CD8-positive, alpha-beta memory T cell (primary cell): ENCODE results near the gene FAM131B. TPM values are rescaled to one million over a fixed set of nuclear protein-coding genes. Genes with fewer than 3 reads are reported as not detected.

Source experiments
- CTCF ChIA-PET: fragments of 350-600 bp; sonication (Branson Sonifier 250); formaldehyde crosslinking; loops from one replicate; lab custom pipeline; 2021; ENCODE audit warnings: antibody characterized with exemption; lab: Charles Lee
- POLR2A ChIA-PET: fragments of 350-600 bp; sonication (Branson Sonifier 250); formaldehyde crosslinking; loops from one replicate; lab custom pipeline; 2021; ENCODE audit warnings: antibody characterized with exemption; lab: Charles Lee
- DNase-seq, 5 donors: peaks; one replicate each; pipeline versions ENCODE4 v3.0.0 to v3.0.0-alpha.2; 2020 to 2022; ENCODE audit warnings: mixed read lengths in 1 of 5
- H3K27ac ChIP-seq: one replicate; pipeline ENCODE4 v1.7.0; 2013; ENCODE audit warnings: low read depth, mild to moderate bottlenecking, low read length, moderate library complexity
- H3K27me3 ChIP-seq: 2 replicates; pipeline ENCODE4 v1.7.0; 2013; ENCODE audit warnings: low read length, mild to moderate bottlenecking; ENCODE audit not compliant: insufficient read depth, poor library complexity, severe bottlenecking
- H3K36me3 ChIP-seq: 2 replicates; pipeline ENCODE4 v1.7.0; 2013; ENCODE audit warnings: mild to moderate bottlenecking, low read length, moderate library complexity; ENCODE audit not compliant: insufficient read depth
- H3K4me1 ChIP-seq: 2 replicates; pipeline ENCODE4 v1.7.0; 2013; ENCODE audit warnings: mild to moderate bottlenecking, low read length, moderate library complexity; ENCODE audit not compliant: insufficient read depth
- H3K4me3 ChIP-seq: 2 replicates; pipeline ENCODE4 v1.7.0; 2013; ENCODE audit warnings: mild to moderate bottlenecking, low read length
- H3K9me3 ChIP-seq: 2 replicates; pipeline ENCODE4 v1.7.0; 2013; ENCODE audit warnings: mild to moderate bottlenecking, low read length
- H3K27ac Mint-ChIP-seq, 8 donors: one replicate each; pipeline ENCODE4 v1.8.0; 2020 to 2021; ENCODE audit warnings: mixed read lengths in 8 of 8, mild to moderate bottlenecking in 6 of 8, inconsistent platforms in 3 of 8, moderate library complexity in 3 of 8
- H3K27me3 Mint-ChIP-seq, 2 donors: one replicate each; pipeline ENCODE4 v1.8.0; 2020 to 2021; ENCODE audit warnings: mixed read lengths in 2 of 2, mild to moderate bottlenecking in 1 of 2, moderate library complexity in 1 of 2
- H3K36me3 Mint-ChIP-seq, 3 donors: one replicate each; pipeline ENCODE4 v1.8.0; 2020 to 2021; ENCODE audit warnings: mixed read lengths in 3 of 3, inconsistent platforms in 1 of 3, mild to moderate bottlenecking in 1 of 3
- H3K4me1 Mint-ChIP-seq, 3 donors: one replicate each; pipeline ENCODE4 v1.8.0; 2020 to 2021; ENCODE audit warnings: mixed read lengths in 3 of 3, inconsistent platforms in 1 of 3, mild to moderate bottlenecking in 1 of 3
- H3K4me3 Mint-ChIP-seq, 7 donors: one replicate each; pipeline ENCODE4 v1.8.0; 2020 to 2021; ENCODE audit warnings: mixed read lengths in 7 of 7, mild to moderate bottlenecking in 6 of 7, moderate library complexity in 4 of 7, inconsistent platforms in 2 of 7
- H3K9me3 Mint-ChIP-seq, 5 donors: one replicate each; pipeline ENCODE4 v1.8.0; 2020 to 2022; ENCODE audit warnings: mixed read lengths in 5 of 5, mild to moderate bottlenecking in 3 of 5, moderate library complexity in 2 of 5, inconsistent platforms in 1 of 5
- polyA plus RNA-seq: library from polyadenylated mRNA; unstranded; fragments of 300-500 nt; fragmentation: Illumina TruSeq; gene quantifications from one replicate; pipeline ENCODE4 v1.2.3, GENCODE V29; 2021
- total RNA-seq, 2 experiments: library from RNA; stranded (reverse); gene quantifications; one replicate each; pipeline ENCODE4 v1.2.3, GENCODE V29; 2021

The FAM131B gene
- total and polyA plus RNA-seq, 3 experiments from 2014 or later, result 1.6 to 2.8 (median 2.4) TPM

- peak overlapping the region in 3 of 8 donors; percentile 39 to 66 (median 52) for H3K27ac Mint-ChIP-seq
- POLR2A ChIA-PET, result no interaction called here
Measured at GRCh38 chr7:143359771-143360353, 2.7 kb downstream of the FAM131B start.

DNA sequence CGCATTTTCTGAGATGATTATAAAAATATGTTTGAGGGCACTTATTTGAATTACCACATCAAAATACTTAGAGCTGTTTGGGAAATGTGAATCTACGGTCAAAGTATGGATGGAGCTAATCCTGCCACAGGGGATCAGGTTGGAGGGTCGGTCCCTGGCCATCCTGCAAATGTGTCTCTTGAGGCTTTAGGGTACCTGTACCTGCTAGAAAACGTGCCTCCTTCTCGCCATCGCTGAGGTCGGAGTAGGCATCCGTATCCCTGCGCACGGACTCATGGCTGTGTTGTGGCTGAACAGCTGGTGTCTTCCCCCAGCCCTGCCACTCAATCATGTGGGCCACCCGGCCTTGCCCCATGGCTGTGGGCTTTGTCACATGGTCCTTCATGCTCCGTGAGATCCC is 3.9 kb downstream of the FAM131B start:
- no peak overlapping the region for H3K4me3 ChIP-seq
- Mint-ChIP-seq H3K27ac (peak overlapping the region in 1 of 8 donors; percentile 32), H3K4me3 (peak overlapping the region in 1 of 7 donors; percentile 25), H3K27me3 (peaks cover 7 to 10% of the 10 kb centered on the region in 2 donors), H3K36me3 (no peaks in the 10 kb centered on the region), H3K9me3 (no peaks in the 10 kb centered on the region), H3K4me1 (peaks cover 10 to 15% (median 11%) of the 10 kb centered on the region in 3 donors)
- no peak overlapping the region for H3K27ac ChIP-seq
- ChIA-PET CTCF (interaction anchor here (1.2 to 3.1 kb wide), 3 partner anchors 10 to 22 kb away, joined by 3 to 12 read pairs (median 11); partner anchors contain the start of gene ZYX), POLR2A (no interaction called here)
- H3K36me3 ChIP-seq, result no peaks in the 10 kb centered on the region
- DNase-seq, result no peak
- no peaks in the 10 kb centered on the region for H3K9me3 ChIP-seq
- H3K4me1 ChIP-seq, result peaks cover 7% of the 10 kb centered on the region
- peaks cover 8% of the 10 kb centered on the region for H3K27me3 ChIP-seq

More at GRCh38 chr7:143359771-143360353, 2.7 kb downstream of the FAM131B start:
- Mint-ChIP-seq H3K36me3 (no peaks in the 10 kb centered on the region), H3K4me3 (peak overlapping the region in 6 of 7 donors; percentile 37 to 91 (median 80)), H3K9me3 (no peaks in the 10 kb centered on the region), H3K4me1 (peaks cover 10 to 16% (median 11%) of the 10 kb centered on the region in 3 donors), H3K27me3 (peaks cover 14 to 19% of the 10 kb centered on the region in 2 donors)
- DNase-seq, result no peak
- peaks cover 20% of the 10 kb centered on the region for H3K27me3 ChIP-seq
- no peak overlapping the region for H3K27ac ChIP-seq
- peaks cover 7% of the 10 kb centered on the region for H3K4me1 ChIP-seq
- CTCF ChIA-PET, result interaction anchor here (0.8 to 3.4 kb wide), 6 partner anchors 12 to 119 kb away, joined by 3 to 12 read pairs (median 4); no protein-coding TSS in a partner anchor
- no peak overlapping the region for H3K4me3 ChIP-seq
- no peaks in the 10 kb centered on the region for H3K36me3 ChIP-seq
- H3K9me3 ChIP-seq, result no peaks in the 10 kb centered on the region

DNA sequence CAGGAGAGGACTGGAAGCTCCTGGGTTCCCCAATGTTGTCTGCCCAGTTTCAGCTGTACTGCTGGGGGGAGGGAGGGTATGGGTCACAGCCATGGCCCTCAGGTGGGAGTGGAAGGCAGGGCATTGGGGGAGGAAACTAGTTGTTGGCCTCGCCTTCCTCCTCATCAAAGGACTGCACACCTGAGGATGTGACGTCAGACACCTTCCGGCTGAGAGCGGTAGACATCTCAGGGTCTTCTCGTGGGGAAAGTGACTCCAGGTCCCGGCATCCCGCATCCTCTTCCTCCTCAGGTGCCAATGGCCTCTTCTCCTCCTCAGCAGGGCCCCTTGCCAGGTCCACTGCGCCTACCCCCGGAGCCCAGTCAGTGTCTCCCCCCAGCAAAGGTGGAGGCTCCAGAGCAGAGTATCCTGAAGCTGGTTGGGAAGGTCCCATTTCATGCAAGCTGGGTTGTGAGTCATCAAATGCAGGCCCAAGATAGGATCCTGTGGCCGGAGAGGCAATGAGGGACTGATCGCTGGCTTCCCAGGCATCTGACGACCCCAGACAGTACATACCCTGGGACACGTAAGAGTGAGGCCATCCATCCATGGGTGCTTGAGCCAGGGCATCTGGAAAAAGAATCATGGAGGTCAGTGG is 6.0 kb downstream of the FAM131B start:
- H3K27ac Mint-ChIP-seq, result peak overlapping the region in 2 of 8 donors; percentile 47 to 76

DNA sequence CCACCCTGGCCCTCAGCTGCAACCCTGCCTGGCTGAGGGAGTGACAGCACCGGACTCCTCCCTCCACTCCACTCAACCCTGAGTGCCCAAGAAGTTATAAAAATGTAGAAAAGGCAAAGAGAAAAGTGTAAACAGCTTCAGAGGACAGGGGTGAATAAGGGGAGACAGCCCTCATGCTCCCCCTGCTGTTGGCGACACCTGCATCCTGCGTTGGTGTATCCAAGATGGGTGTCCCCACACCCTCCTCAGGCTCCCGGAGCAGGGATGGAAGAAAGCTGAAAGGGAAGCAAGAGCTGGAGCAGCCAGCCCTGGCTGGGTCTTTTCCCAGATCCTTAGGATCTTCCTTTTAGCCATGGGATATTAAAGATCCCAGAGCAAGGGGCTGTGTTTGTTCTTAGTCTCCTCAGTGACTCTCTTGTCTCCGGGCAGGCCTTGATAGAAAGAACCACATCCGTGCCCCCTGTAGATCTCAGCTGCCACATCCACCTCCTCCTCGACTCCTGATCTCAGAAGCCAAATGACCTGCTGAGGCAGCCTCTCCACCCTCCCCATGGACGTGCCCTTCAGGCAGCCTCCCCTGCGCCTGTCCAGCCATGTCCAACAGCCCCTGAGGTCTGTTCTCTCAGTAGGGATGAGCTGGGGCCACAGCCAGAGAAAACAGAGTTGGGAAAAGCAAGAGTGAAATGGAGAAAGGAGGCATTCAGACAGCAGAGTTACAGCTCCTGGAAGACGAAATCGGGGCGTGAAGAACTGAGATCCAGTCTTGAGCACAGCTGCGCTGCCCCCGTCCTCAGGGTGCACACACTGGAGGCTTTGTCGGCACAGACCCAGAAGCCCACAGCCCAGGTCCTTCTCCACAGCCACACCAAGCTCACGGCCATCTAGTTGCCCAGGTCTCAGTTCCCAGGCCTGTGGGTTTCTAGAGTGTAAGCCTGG is 6.8 kb downstream of the FAM131B start:
- no peaks in the 10 kb centered on the region for H3K36me3 Mint-ChIP-seq
- ChIA-PET CTCF (interaction anchor here (1.0 to 3.1 kb wide), 6 partner anchors 10 to 115 kb away, joined by 3 to 11 read pairs (median 5); partner anchors contain the start of gene ZYX), POLR2A (interaction anchor here (1.0 kb wide), 1 partner anchor 20 kb away, joined by 4 read pairs; no protein-coding TSS in a partner anchor)
- H3K27me3 Mint-ChIP-seq, result peaks cover 5 to 6% of the 10 kb centered on the region in 2 donors
- peaks cover 3 to 10% (median 5%) of the 10 kb centered on the region in 3 donors for H3K4me1 Mint-ChIP-seq
- no peak overlapping the region for H3K27ac ChIP-seq
- H3K36me3 ChIP-seq, result no peaks in the 10 kb centered on the region
- H3K4me3 Mint-ChIP-seq, result no peak overlapping the region
- H3K4me3 ChIP-seq, result no peak overlapping the region
- no peak for DNase-seq
- no peaks in the 10 kb centered on the region for H3K27me3 ChIP-seq
- H3K27ac Mint-ChIP-seq, result peak overlapping the region in 1 of 8 donors; percentile 60
- no peaks in the 10 kb centered on the region for H3K4me1 ChIP-seq
- no peaks in the 10 kb centered on the region for H3K9me3 Mint-ChIP-seq
- H3K9me3 ChIP-seq, result no peaks in the 10 kb centered on the region

More for the DNA sequence above, 6.0 kb downstream of the FAM131B start:
- CTCF ChIA-PET, result interaction anchor here (1.1 to 3.1 kb wide), 5 partner anchors 11 to 116 kb away, joined by 3 to 11 read pairs (median 6); partner anchors contain the start of gene ZYX
- peak overlapping the region in 1 of 7 donors; percentile 66 for H3K4me3 Mint-ChIP-seq
- H3K27me3 ChIP-seq, result no peaks in the 10 kb centered on the region
- H3K36me3 Mint-ChIP-seq, result no peaks in the 10 kb centered on the region
- no peaks in the 10 kb centered on the region for H3K9me3 Mint-ChIP-seq
- H3K27me3 Mint-ChIP-seq, result peaks cover 5 to 8% of the 10 kb centered on the region in 2 donors
- POLR2A ChIA-PET, result no interaction called here
- DNase-seq, result no peak
- no peaks in the 10 kb centered on the region for H3K9me3 ChIP-seq
- H3K4me1 Mint-ChIP-seq, result peaks cover 3 to 10% (median 5%) of the 10 kb centered on the region in 3 donors
- no peaks in the 10 kb centered on the region for H3K36me3 ChIP-seq
- no peak overlapping the region for H3K4me3 ChIP-seq
- no peak overlapping the region for H3K27ac ChIP-seq
- H3K4me1 ChIP-seq, result no peaks in the 10 kb centered on the region

DNA sequence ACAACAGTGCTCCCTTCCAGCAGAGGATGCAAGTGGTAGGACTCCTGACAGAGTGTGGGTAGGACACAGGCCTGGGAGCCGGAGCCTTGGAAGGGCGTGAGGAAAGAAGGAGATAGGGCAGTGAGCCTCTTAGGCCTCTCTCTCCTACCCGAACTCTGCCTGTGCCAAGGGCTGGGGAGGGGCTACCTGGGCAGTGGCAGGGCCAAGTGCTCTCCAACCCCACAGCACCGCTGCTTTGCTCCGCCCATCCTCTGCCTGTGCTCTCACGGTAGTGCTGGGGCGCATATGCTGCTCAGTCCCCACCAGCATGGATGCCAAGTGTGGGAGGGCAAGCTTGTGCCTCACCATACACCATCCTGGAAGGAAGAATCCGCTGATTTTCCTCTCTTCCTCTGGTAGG is 7.5 kb downstream of the FAM131B start:
- Mint-ChIP-seq H3K27ac (peak overlapping the region in 1 of 8 donors; percentile 60), H3K4me1 (peaks cover 0 to 5% (median 0%) of the 10 kb centered on the region in 3 donors), H3K9me3 (no peaks in the 10 kb centered on the region), H3K4me3 (no peak overlapping the region), H3K36me3 (no peaks in the 10 kb centered on the region), H3K27me3 (peaks cover 3 to 5% of the 10 kb centered on the region in 2 donors)
- Histone ChIP-seq H3K27ac (no peak overlapping the region), H3K27me3 (no peaks in the 10 kb centered on the region), H3K9me3 (no peaks in the 10 kb centered on the region), H3K36me3 (no peaks in the 10 kb centered on the region), H3K4me3 (no peak overlapping the region), H3K4me1 (no peaks in the 10 kb centered on the region)
- CTCF ChIA-PET, result interaction anchor here (1.0 to 2.4 kb wide), 4 partner anchors 10 to 115 kb away, joined by 3 to 9 read pairs (median 5); no protein-coding TSS in a partner anchor
- POLR2A ChIA-PET, result interaction anchor here (1.0 kb wide), 1 partner anchor 21 kb away, joined by 4 read pairs; no protein-coding TSS in a partner anchor
- no peak for DNase-seq

DNA sequence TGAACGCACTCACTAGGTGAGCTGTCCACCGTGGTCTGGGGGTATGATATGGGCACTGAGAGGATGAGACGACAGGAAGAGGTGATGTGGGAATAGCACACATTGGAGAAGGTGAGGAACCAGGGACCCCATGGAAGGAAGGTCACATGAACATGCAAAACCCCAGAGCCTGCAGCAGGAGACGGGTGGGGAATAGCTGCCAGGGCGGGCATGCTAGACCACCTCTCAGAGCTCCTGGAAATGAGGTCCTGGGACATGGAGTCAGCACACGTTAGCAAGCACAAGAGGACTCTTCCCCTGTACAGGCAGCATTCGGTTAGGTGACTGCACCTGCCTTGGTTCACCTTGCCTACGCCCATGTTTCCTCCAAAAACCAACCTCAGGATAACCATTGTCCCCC is 8.1 kb downstream of the FAM131B start:
- no peak overlapping the region for H3K27ac Mint-ChIP-seq
- Histone ChIP-seq H3K27ac (no peak overlapping the region), H3K36me3 (no peaks in the 10 kb centered on the region), H3K9me3 (no peaks in the 10 kb centered on the region), H3K4me3 (no peak overlapping the region), H3K27me3 (no peaks in the 10 kb centered on the region), H3K4me1 (no peaks in the 10 kb centered on the region)
- no peak for DNase-seq
- CTCF ChIA-PET, result no interaction called here
- no peak overlapping the region for H3K4me3 Mint-ChIP-seq
- POLR2A ChIA-PET, result no interaction called here
- peaks cover 0 to 5% (median 0%) of the 10 kb centered on the region in 3 donors for H3K4me1 Mint-ChIP-seq
- no peaks in the 10 kb centered on the region for H3K36me3 Mint-ChIP-seq
- H3K9me3 Mint-ChIP-seq, result no peaks in the 10 kb centered on the region
- H3K27me3 Mint-ChIP-seq, result peaks cover 3 to 5% of the 10 kb centered on the region in 2 donors

DNA sequence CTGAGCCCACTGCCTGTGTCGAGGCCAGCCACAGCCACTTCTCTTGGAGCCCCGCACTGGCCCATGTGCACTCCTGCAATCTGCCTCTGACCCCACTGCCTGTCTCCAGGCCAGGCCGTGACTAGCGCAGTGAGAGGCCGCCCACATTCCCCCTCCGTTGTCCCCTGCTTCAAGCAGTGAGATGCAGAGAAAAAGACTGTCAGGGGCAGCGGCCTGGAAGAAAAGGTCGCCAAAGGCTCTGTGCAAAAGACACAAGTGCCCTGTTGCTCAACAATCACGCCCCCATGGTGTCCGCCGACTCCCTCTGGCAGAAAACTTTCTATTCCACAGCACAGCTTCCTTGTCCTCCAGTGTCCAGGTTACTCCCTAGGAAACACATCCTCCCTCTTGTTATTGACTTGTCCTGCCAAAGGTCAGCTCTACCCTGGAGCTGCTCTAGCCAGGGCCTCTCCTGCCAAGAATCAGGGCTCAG is 9.9 kb downstream of the FAM131B start:
- Mint-ChIP-seq H3K27ac (peak overlapping the region in 1 of 8 donors; percentile 68), H3K27me3 (peaks cover 3 to 5% of the 10 kb centered on the region in 2 donors), H3K4me1 (peaks cover 0 to 5% (median 0%) of the 10 kb centered on the region in 3 donors), H3K36me3 (no peaks in the 10 kb centered on the region), H3K4me3 (no peak overlapping the region), H3K9me3 (no peaks in the 10 kb centered on the region)
- Histone ChIP-seq H3K9me3 (no peaks in the 10 kb centered on the region), H3K27me3 (no peaks in the 10 kb centered on the region), H3K4me1 (no peaks in the 10 kb centered on the region), H3K27ac (no peak overlapping the region), H3K4me3 (no peak overlapping the region), H3K36me3 (no peaks in the 10 kb centered on the region)
- DNase-seq, result no peak
- ChIA-PET CTCF (no interaction called here), POLR2A (no interaction called here)
